GM18502 (cell line): ENCODE measurements around the gene PIEZO2.

Source experiments
- ATAC-seq: cut with Tn5 transposase; IDR thresholded peaks from one replicate; pipeline ENCODE4 v1.9.1; 2021; ENCODE audit warnings: mild to moderate bottlenecking; ENCODE audit not compliant: unreplicated experiment, poor library complexity

Gene PIEZO2

DNA sequence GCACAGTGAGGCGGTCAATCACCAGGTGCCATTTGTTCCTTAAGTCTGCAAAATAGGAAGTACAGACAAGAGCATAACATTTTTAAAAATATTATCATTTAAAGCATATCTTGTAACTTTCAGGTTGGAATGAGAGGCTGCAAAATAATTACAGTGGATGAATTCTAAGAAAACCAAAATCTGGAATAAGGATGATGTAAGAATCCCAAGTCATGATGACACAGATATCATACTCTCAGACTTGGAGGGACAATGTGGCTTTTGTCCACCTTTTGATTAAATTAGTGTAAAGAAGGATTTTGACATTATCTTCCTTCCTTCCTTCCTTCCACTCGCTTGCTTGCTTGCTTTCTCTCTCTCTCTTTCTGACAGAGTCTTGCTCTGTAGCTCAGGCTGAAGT is 379.1 kb downstream of the PIEZO2 start:
- no peak for ATAC-seq

GRCh38 chr18:10768221-10768620 is 381.1 kb downstream of the PIEZO2 start:
- ATAC-seq: no peak

DNA sequence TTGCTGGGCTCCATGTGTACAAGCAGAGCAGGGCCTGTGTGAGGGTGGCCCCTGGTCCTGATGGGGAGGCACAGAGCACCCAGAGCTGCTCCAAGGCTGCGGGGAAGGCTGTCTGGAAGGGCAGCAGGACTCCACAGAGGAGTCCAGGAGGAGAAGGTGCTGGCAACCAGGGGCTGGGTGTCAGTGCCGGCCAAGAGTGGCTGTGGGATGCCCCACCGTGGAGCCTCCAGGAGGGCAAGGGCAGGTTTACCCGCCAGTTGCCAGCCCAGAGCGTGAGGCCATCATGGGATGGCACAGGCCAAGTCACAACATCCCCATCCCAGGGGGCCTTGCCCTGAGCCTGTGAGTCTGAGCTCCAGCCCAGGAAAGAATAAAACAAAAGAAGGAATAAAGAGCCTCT is 381.7 kb downstream of the PIEZO2 start:
- no peak for ATAC-seq

- no peak for ATAC-seq
These were observed 388.4 kb downstream of the PIEZO2 start for GRCh38 chr18:10760986-10761385.

DNA sequence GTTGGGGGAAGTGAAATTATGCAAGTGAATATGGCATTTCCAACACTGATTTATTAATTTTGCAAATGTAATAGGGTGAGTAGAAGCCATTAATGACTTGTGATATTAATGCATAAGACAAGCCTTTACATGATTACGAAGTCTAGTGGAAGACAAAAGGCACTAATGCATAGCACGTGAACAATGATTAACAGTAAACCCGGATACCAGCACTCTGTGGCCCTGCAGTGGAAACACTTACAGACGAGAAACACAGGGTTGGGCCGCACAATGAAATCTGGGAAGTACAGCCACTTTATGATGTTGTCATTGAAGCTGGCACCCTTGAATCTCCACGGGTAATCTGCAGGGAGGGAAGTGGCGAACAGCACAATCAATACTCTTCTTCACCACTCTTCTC is 390.1 kb downstream of the PIEZO2 start:
- no peak for ATAC-seq

DNA sequence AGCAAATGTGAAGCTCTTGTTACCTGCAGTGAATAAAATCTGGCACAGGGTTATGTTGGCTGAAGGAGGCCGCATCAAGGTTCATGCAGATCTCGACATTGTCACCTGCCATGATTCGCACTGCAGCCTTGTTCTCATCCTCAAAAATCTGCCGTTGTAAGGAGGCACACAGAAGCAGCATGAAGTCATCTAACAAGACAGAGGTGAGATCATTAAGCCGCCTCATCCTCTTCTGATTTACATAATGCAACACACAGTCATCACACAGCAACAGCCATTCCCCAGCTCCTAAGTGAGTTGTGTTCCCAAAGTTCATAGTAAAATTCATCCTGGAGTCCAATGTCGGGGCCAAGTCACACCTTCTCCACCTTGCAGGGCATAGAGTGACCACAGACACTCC is 391.4 kb downstream of the PIEZO2 start:
- ATAC-seq: no peak

DNA sequence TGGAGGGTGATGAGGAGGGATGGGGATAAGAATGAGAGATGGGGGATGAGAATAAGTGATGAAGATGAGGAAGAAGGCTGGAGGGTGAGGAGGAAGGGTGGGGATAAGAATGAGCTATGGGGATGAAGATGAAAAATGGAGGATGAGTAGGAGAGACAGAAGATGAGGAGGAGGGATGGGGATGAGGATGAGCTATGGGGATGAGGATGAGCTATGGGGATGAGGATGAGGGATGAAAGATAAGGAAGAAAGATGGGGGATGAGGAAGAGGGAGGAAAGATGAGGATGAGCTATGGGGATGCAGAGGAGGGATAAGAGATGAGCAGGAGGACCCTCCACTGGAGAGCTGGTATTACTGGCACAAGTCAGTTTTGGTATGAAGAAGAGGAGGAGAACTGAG is 392.0 kb downstream of the PIEZO2 start:
- no peak for ATAC-seq

DNA sequence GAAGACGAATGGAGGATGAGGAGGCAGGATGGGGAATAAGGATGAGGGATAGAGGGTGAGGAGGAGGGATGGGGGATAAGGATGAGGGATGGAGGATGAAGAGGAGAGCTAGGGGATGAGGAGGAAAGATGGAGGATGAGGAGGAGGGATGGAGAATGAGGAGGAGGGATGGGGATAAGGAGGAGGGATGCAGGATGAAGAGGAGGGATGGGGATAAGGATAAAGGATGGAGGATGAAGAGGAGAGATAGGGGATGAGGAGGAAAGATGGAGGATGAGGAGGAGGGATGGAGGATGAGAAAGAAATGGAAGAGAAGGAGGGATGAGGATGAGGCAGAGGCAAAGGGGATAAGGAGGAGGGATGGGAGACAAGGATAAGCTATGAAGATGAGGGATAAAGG is 393.5 kb downstream of the PIEZO2 start:
- ATAC-seq: no peak

DNA sequence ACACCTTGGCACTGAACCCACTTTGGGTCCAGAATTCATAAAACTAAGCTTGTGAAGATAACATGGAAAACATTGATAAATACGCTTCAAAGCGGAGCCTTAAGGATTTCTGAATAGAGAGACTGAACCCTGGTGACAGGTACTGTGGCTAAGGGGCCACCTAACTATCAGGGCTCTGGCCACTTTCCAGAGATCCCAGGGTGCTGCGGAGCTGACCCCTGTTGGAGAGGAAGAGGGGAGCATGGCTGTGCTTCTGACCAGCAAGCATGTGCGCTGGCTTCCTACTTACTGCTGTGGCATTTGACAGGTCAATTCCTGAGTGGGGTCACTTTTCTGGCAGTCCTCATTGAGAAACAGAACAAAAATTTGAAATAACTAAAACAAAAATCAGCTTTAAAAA is 395.2 kb downstream of the PIEZO2 start:
- ATAC-seq: no peak

- ATAC-seq: no peak
These were observed 397.0 kb downstream of the PIEZO2 start for GRCh38 chr18:10752382-10752781.

DNA sequence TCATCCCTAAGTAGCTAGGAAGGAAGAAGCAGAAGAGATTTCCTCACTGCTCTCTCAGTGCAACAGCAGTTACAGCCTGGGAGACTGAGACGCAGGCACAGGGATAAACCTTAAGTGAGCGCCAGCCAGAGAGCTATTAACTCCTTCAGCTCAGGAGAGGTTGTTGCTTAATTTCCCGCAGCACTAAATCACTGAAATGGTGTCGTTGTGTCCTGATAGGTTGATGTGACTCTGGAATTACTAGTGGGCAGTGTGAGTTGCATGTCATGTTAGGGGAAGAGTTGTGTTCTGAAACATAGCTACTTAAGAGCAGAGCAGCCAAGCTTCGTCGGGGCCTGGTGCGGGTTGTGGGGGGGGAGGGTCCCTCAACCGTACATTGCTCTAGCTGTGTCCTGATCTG is 397.7 kb downstream of the PIEZO2 start:
- ATAC-seq: no peak

DNA sequence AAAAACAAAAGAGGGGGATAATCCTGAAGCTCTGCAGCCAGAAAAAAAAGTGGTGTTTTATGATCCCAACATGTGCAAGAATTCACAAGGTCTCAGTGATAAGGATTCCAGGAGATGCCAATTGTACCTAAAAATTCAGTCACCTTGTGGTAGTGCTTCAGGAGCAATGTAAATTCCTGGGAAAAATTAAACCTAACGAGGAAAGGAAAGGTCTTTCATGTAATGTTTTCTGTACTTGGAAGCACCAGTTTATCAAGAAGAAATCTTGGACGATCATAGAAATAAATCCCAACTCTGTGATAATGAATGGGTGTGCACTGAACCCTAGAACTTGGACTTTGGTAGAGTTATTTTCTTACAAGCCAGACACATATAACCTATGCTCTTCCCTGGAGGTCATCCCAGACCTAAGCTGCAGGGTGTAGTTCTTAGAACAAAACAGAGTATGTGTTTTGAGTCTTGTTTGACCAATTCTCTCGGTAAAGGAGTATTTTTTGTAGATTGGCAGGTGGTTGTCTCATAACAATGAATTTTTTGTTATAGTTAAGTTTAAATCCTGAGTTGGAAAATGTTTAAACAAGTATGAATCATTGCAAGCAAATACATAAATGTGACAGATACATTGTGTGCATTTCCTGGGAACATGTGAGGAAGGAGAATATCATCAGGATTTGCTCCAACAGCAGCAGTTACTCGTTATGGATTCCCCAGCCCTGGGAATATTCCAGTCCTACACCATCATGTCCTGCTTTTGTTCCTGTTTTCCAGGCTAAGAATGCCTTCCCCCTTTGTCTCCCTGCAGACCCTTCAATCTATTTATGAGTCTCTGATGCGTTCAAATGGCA is 399.0 kb downstream of the PIEZO2 start:
- no peak for ATAC-seq

- no peak for ATAC-seq
These were observed 400.7 kb downstream of the PIEZO2 start for GRCh38 chr18:10748641-10749040.

DNA sequence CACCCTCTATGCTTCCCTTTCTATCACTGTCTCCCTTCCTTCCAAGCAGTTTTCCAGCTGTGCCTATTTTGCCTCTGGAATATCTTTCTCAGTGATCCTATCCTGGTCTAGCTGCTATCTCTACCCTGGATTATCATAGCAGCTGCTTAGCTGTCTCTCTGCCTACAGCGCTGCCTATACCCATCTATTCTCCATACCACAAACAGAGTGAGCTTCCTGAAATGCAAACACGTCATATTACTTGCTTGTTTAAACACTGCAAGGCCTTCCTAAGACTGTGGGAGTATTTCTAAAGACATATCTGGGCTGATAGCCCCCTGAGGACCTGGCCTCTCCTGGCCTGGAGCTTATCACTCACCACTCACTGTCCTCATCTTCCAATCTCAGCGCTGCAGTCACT is 403.4 kb downstream of the PIEZO2 start:
- ATAC-seq: no peak

DNA sequence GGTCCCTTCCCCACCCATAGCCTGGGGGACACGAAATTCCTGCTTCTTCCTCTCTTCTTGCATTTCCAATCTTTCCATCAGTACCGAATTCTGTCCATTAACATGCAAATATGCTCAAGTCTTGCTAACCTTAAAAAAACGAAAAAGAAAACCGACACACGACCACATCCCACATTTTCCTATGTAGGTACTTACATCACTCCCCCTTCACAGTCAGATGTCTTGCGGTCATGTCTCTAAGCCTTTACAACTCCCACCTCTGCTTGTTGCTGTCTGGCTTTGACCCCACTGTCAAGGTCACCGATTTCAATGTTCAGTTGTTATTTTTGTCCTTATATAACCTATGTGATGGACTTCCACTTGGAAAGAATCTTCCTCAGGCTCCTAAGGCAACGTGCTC is 404.1 kb downstream of the PIEZO2 start:
- no peak for ATAC-seq

GRCh38 chr18:10743766-10744165 is 405.6 kb downstream of the PIEZO2 start:
- ATAC-seq: no peak

- ATAC-seq: no peak
These were observed 410.2 kb downstream of the PIEZO2 start for GRCh38 chr18:10739152-10739551.

GRCh38 chr18:10736984-10737383 is 412.4 kb downstream of the PIEZO2 start:
- ATAC-seq: no peak

GRCh38 chr18:10732990-10733389 is 416.4 kb downstream of the PIEZO2 start:
- no peak for ATAC-seq

- ATAC-seq: no peak
These were observed 421.9 kb downstream of the PIEZO2 start for GRCh38 chr18:10727477-10727876.

- no peak for ATAC-seq
These were observed 422.9 kb downstream of the PIEZO2 start for GRCh38 chr18:10726198-10727068.
